Astrocyte (in vitro differentiated cells and primary cell): ENCODE results near the gene COLQ. TPM values are rescaled to one million over a fixed set of nuclear protein-coding genes. Genes with fewer than 3 reads are reported as not detected.

ENCODE experiments used
- DNase-seq: peaks from one replicate; pipeline ENCODE4 v3.0.0-alpha.2; 2010; ENCODE audit warnings: low read depth
- FAIRE-seq: peaks from 2 replicates; lab custom pipeline; 2011; peaks lifted over from hg19 to GRCh38; lab: Jason Lieb, UNC
- H2AFZ ChIP-seq: 2 replicates; pipeline ENCODE4 v1.6.0; 2012; ENCODE audit warnings: low read depth, low read length, inconsistent platforms
- H3K27ac ChIP-seq: 2 replicates; pipeline ENCODE4 v1.5.1; 2011; ENCODE audit warnings: low read depth, low read length, inconsistent platforms
- H3K27me3 ChIP-seq: 2 replicates; pipeline ENCODE4 v1.6.0; 2011; ENCODE audit warnings: low read length, inconsistent platforms; ENCODE audit not compliant: insufficient read depth
- H3K36me3 ChIP-seq: 2 replicates; pipeline ENCODE4 v1.5.1; 2011; ENCODE audit warnings: low read length, inconsistent platforms; ENCODE audit not compliant: insufficient read depth
- H3K4me1 ChIP-seq: 2 replicates; pipeline ENCODE4 v1.5.1; 2011; ENCODE audit warnings: low read length, inconsistent platforms; ENCODE audit not compliant: insufficient read depth
- H3K4me2 ChIP-seq: 2 replicates; pipeline ENCODE4 v1.6.0; 2012; ENCODE audit warnings: low read length, inconsistent platforms
- H3K4me3 ChIP-seq: 2 replicates; pipeline ENCODE4 v1.5.1; 2011; ENCODE audit warnings: low read depth, mild to moderate bottlenecking, low read length, inconsistent platforms; ENCODE audit not compliant: insufficient read depth
- H3K79me2 ChIP-seq: 2 replicates; pipeline ENCODE4 v1.6.0; 2012; ENCODE audit warnings: mild to moderate bottlenecking, low read length, inconsistent platforms; ENCODE audit not compliant: insufficient read depth
- H3K9ac ChIP-seq: 2 replicates; pipeline ENCODE4 v1.6.0; 2012; ENCODE audit warnings: mild to moderate bottlenecking, low read length, inconsistent platforms
- H3K9me3 ChIP-seq: 2 replicates; pipeline ENCODE4 v1.5.1; 2012; ENCODE audit warnings: low read depth, mild to moderate bottlenecking, low read length, inconsistent platforms; ENCODE audit not compliant: insufficient read depth
- H4K20me1 ChIP-seq: 2 replicates; pipeline ENCODE4 v1.6.0; 2012; ENCODE audit warnings: low read length, inconsistent platforms; ENCODE audit not compliant: insufficient read depth
- H3K27ac Mint-ChIP-seq: one replicate; pipeline ENCODE4 v1.8.0; 2021; ENCODE audit warnings: mild to moderate bottlenecking, mixed read lengths; ENCODE audit not compliant: unreplicated experiment
- H3K27me3 Mint-ChIP-seq: one replicate; pipeline ENCODE4 v1.8.0; 2021; ENCODE audit warnings: low read depth, mixed read lengths; ENCODE audit not compliant: unreplicated experiment
- H3K36me3 Mint-ChIP-seq: one replicate; pipeline ENCODE4 v1.8.0; 2021; ENCODE audit warnings: low read depth, mixed read lengths; ENCODE audit not compliant: unreplicated experiment
- H3K4me1 Mint-ChIP-seq: one replicate; pipeline ENCODE4 v1.8.0; 2021; ENCODE audit warnings: low read depth, mixed read lengths; ENCODE audit not compliant: unreplicated experiment
- H3K4me3 Mint-ChIP-seq: one replicate; pipeline ENCODE4 v1.8.0; 2021; ENCODE audit warnings: mild to moderate bottlenecking, moderate library complexity, mixed read lengths; ENCODE audit not compliant: unreplicated experiment
- H3K9me3 Mint-ChIP-seq: one replicate; pipeline ENCODE4 v1.8.0; 2021; ENCODE audit warnings: mild to moderate bottlenecking, mixed read lengths; ENCODE audit not compliant: unreplicated experiment
- EZH2 ChIP-seq: IDR thresholded peaks from 2 replicates; pipeline ENCODE4 v1.6.1; 2012; ENCODE audit warnings: mild to moderate bottlenecking, low read length, inconsistent platforms; ENCODE audit not compliant: insufficient read depth
- total RNA-seq: library from RNA; stranded (reverse); gene quantifications from 2 replicates; pipeline ENCODE4 v1.2.1, GENCODE V29; 2021
- TF ChIP-seq, protein P1 (sequence below): IDR thresholded peaks from 2 replicates; pipeline ENCODE4 v1.5.1; 2011; ENCODE audit warnings: low read depth, mild to moderate bottlenecking, inconsistent platforms, low read length, moderate library complexity; ENCODE audit not compliant: insufficient read depth

Gene COLQ
- total RNA-seq, 1 donor from 2014 or later, result 1.2 TPM

DNA sequence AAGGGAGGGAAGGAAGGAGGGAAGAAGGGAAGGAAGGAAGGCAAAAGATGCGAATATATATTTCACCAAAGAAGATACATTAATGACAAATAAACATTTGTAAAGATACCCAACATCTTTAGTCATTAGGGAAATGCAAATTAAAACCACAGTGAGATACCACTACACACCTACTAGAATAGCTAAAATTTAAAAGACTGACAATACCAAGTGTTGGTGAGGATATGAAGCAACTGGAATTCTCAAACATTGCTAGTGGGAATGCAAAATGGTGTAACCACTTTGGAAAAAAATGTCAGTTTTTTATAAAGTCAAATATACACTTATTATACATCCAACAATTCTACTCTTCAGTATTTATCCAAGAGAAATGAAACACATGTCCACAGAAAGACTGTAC lies 4.3 kb upstream of the COLQ start:
- Histone ChIP-seq H3K79me2 (no peaks in the 10 kb centered on the region), H3K36me3 (no peaks in the 10 kb centered on the region), H2AFZ (no peak overlapping the region), H4K20me1 (no peaks in the 10 kb centered on the region), H3K4me3 (no peak overlapping the region), H3K9ac (no peak overlapping the region), H3K27ac (no peak overlapping the region), H3K4me1 (no peaks in the 10 kb centered on the region), H3K9me3 (no peaks in the 10 kb centered on the region), H3K4me2 (no peak overlapping the region), H3K27me3 (no peaks in the 10 kb centered on the region)
- H3K27ac Mint-ChIP-seq, result no peak overlapping the region
- H3K9me3 Mint-ChIP-seq, result no peaks in the 10 kb centered on the region
- no peak for TF ChIP-seq EZH2
- TF ChIP-seq, protein P1, sequence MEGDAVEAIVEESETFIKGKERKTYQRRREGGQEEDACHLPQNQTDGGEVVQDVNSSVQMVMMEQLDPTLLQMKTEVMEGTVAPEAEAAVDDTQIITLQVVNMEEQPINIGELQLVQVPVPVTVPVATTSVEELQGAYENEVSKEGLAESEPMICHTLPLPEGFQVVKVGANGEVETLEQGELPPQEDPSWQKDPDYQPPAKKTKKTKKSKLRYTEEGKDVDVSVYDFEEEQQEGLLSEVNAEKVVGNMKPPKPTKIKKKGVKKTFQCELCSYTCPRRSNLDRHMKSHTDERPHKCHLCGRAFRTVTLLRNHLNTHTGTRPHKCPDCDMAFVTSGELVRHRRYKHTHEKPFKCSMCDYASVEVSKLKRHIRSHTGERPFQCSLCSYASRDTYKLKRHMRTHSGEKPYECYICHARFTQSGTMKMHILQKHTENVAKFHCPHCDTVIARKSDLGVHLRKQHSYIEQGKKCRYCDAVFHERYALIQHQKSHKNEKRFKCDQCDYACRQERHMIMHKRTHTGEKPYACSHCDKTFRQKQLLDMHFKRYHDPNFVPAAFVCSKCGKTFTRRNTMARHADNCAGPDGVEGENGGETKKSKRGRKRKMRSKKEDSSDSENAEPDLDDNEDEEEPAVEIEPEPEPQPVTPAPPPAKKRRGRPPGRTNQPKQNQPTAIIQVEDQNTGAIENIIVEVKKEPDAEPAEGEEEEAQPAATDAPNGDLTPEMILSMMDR, result no peak
- H3K27me3 Mint-ChIP-seq, result peaks cover 2% of the 10 kb centered on the region
- DNase-seq (no peak), FAIRE-seq (no peak)
- H3K4me3 Mint-ChIP-seq, result no peak overlapping the region
- H3K4me1 Mint-ChIP-seq, result peaks cover 15% of the 10 kb centered on the region
- H3K36me3 Mint-ChIP-seq, result peaks cover 3% of the 10 kb centered on the region

DNA sequence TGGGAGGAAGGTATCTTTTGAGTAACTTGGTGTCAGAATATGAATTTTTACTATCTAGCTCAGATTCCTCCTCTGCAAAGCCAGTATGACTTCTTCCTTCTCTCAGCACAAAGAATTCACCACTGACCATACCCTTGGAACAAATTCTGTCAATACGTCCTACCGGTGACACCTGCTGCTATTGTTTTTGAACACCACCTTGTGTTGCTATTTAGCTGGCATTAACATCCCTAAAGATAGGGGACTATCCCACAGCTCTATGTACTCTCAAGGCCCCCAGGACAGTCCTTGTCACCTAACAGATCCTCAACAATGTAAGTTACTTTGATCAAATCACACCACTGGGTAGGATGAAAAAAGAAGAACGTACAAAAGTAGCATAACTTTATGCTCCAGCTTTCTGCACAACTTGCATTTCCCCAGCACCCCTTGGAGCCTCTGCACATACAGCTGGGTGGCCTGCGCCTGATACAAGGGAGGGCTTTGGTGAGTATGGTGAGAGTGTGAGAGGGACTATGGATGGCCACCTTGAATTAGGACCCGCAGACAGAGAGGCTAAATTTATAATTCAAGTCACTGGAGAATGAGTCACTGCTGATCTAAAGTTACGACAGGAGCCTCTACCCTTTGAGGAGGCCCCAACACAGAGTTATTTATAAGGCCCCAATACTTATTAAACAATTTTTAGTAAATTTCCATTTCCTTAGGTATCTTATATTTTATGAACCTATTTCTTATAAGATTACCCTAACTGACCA lies 2.3 kb upstream of the COLQ start:
- H3K27ac Mint-ChIP-seq, result no peak overlapping the region
- TF ChIP-seq, protein P1, result no peak
- TF ChIP-seq EZH2, result no peak
- no peak overlapping the region for H3K4me3 Mint-ChIP-seq
- Histone ChIP-seq H3K36me3 (no peaks in the 10 kb centered on the region), H3K79me2 (no peaks in the 10 kb centered on the region), H3K4me2 (no peak overlapping the region), H3K9me3 (no peaks in the 10 kb centered on the region), H3K27me3 (no peaks in the 10 kb centered on the region), H2AFZ (no peak overlapping the region), H4K20me1 (no peaks in the 10 kb centered on the region), H3K4me1 (no peaks in the 10 kb centered on the region), H3K9ac (no peak overlapping the region), H3K27ac (no peak overlapping the region), H3K4me3 (no peak overlapping the region)
- DNase-seq, result no peak
- FAIRE-seq, result no peak
- H3K27me3 Mint-ChIP-seq, result peaks cover 4% of the 10 kb centered on the region
- H3K4me1 Mint-ChIP-seq, result peaks cover 23% of the 10 kb centered on the region
- H3K9me3 Mint-ChIP-seq, result no peaks in the 10 kb centered on the region
- H3K36me3 Mint-ChIP-seq, result no peaks in the 10 kb centered on the region

DNA sequence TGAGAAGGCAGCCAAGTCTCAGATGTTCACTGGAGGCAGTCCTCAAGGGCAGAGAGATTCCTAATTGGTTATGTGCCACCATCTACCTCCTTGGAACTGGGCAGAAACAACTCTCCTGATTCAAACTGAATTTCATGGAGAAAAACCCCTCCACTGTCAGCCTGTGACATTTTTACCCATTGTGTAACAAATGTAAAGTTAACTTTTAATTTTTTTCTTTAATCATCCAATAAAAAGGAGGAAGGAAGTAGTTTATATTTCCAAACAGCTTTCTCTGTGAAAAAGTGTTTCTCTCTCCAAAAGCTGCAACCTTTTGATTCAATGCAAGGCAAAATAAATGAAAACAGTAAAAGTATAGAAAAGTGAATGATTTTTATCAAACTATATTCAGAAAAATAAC lies 510 bp upstream of the COLQ start:
- Mint-ChIP-seq H3K4me3 (no peak overlapping the region), H3K4me1 (peaks cover 23% of the 10 kb centered on the region), H3K9me3 (no peaks in the 10 kb centered on the region), H3K27me3 (peaks cover 4% of the 10 kb centered on the region), H3K27ac (peak overlapping the region; percentile 10), H3K36me3 (no peaks in the 10 kb centered on the region)
- H3K4me1 ChIP-seq, result no peaks in the 10 kb centered on the region
- H3K36me3 ChIP-seq, result no peaks in the 10 kb centered on the region
- H3K4me3 ChIP-seq, result no peak overlapping the region
- H4K20me1 ChIP-seq, result no peaks in the 10 kb centered on the region
- TF ChIP-seq, protein P1, result no peak
- no peak for TF ChIP-seq EZH2
- H3K4me2 ChIP-seq, result no peak overlapping the region
- H3K79me2 ChIP-seq, result no peaks in the 10 kb centered on the region
- no peak overlapping the region for H3K27ac ChIP-seq
- H2AFZ ChIP-seq, result no peak overlapping the region
- H3K9ac ChIP-seq, result no peak overlapping the region
- DNase-seq (no peak), FAIRE-seq (no peak)
- H3K9me3 ChIP-seq, result no peaks in the 10 kb centered on the region
- no peaks in the 10 kb centered on the region for H3K27me3 ChIP-seq
